ENCODE data around the gene C11orf21. TPM values are rescaled to one million over a fixed set of nuclear protein-coding genes. Genes with fewer than 3 reads are reported as not detected.
A peak's percentile ranks its signal among the peaks of the same experiment; 100 is the strongest.

Gene C11orf21
- total and polyA plus RNA-seq, 5 experiments from 2014 or later: 13.6 to 115 (median 20.2) TPM

DNA sequence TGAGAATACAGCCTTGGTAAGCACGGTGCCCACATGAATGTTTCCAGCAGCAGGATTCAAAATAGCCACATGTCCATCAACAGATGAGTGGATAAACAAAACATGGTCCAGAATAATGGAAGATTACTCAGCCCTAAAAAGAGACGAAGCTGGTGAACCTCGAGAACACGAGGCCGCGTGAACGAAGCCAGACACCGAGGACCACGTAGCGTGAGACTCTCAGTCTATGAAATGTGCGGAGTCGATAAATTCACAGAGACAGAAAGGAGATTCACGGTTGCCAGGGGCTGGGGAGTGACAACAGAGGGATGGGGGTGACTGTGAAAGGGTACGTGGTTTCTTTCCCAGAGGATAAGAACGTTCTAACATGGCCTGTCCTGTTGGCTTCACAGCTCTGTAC is 28.4 kb downstream of the C11orf21 start:
- Mint-ChIP-seq H3K27me3 (peaks cover 0 to 19% (median 4%) of the 10 kb centered on the region in 5 donors), H3K4me1 (peaks cover 5 to 17% (median 10%) of the 10 kb centered on the region in 4 donors), H3K9me3 (peaks cover 0 to 8% (median 0%) of the 10 kb centered on the region in 9 donors), H3K36me3 (peaks cover 0 to 5% (median 0%) of the 10 kb centered on the region in 3 donors), H3K4me3 (peak overlapping the region in 1 of 10 donors; percentile 53), H3K27ac (no peak overlapping the region)
- ATAC-seq (no peak), DNase-seq (no peak)
- POLR2A ChIA-PET: no interaction called here

DNA sequence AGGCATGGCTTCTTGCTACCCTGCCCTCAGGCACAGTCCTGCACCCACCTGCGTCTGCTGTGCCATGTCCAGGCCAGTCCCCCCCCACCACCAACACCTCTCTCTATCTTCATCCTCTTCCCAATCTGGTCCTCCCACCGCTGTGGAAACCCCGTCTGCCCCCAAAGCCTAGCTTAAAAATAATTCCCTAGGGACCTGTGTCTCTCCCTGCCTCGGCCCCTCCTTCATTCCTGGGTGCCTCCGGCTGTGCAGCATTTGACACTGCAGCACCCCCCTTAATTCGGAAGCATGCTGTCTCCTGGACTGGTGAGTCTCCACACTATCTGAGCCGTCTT is 28.8 kb downstream of the C11orf21 start:
- POLR2A ChIA-PET: no interaction called here
- ATAC-seq (no peak), DNase-seq (peak in 2 of 10 donors; percentile 3 to 32)
- Mint-ChIP-seq H3K4me1 (peaks cover 5 to 20% (median 12%) of the 10 kb centered on the region in 4 donors), H3K9me3 (peaks cover 0 to 4% (median 0%) of the 10 kb centered on the region in 9 donors), H3K4me3 (peak overlapping the region in 3 of 10 donors; percentile 7 to 53 (median 38)), H3K36me3 (peaks cover 0 to 4% (median 0%) of the 10 kb centered on the region in 3 donors), H3K27ac (no peak overlapping the region), H3K27me3 (peaks cover 0 to 23% (median 7%) of the 10 kb centered on the region in 5 donors)

DNA sequence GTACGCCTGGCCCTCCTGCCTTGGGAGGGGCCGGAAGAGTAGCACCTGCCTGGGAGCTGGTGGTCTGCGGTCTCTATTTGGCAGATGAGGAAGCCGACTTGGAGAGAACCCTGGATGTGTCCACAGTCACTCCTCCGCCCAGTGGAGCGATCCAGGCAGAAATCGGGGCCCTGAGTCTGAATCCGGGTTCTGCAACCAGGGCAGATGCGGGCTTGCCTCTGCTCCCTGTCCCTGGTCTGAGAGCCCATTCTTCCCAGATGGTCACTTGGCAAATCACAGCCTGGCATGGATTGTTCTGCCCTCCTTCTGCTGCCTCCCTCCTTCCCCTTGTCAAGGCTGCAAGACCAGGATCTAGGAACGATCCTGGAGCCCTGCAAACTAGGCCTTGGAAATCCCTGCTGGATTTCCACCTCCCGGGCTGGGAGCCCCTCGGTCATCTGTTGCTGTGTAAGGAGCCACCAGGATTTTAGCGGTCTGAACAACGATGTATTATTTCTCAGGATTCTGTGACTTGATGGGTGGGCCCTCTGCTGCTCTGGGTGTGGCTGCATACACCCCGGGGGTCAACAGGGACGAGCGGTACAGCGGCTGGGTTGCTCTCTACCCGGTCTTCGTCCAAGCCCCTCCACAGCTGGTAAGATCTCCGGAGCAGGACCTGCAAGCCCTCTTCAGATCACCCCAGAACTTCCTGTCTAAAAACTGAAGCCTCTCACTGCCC is 29.3 kb downstream of the C11orf21 start:
- DNase-seq: peak in 2 of 10 donors; percentile 11 to 59
- ATAC-seq: no peak
- peaks cover 5 to 21% (median 13%) of the 10 kb centered on the region in 4 donors for H3K4me1 Mint-ChIP-seq
- no peaks in the 10 kb centered on the region for H3K9me3 Mint-ChIP-seq
- POLR2A ChIA-PET: no interaction called here
- H3K27me3 Mint-ChIP-seq: peaks cover 0 to 25% (median 4%) of the 10 kb centered on the region in 5 donors
- H3K27ac Mint-ChIP-seq: peak overlapping the region in 1 of 10 donors; percentile 55
- H3K36me3 Mint-ChIP-seq: no peaks in the 10 kb centered on the region
- H3K4me3 Mint-ChIP-seq: peak overlapping the region in 4 of 10 donors; percentile 19 to 51 (median 31)

DNA sequence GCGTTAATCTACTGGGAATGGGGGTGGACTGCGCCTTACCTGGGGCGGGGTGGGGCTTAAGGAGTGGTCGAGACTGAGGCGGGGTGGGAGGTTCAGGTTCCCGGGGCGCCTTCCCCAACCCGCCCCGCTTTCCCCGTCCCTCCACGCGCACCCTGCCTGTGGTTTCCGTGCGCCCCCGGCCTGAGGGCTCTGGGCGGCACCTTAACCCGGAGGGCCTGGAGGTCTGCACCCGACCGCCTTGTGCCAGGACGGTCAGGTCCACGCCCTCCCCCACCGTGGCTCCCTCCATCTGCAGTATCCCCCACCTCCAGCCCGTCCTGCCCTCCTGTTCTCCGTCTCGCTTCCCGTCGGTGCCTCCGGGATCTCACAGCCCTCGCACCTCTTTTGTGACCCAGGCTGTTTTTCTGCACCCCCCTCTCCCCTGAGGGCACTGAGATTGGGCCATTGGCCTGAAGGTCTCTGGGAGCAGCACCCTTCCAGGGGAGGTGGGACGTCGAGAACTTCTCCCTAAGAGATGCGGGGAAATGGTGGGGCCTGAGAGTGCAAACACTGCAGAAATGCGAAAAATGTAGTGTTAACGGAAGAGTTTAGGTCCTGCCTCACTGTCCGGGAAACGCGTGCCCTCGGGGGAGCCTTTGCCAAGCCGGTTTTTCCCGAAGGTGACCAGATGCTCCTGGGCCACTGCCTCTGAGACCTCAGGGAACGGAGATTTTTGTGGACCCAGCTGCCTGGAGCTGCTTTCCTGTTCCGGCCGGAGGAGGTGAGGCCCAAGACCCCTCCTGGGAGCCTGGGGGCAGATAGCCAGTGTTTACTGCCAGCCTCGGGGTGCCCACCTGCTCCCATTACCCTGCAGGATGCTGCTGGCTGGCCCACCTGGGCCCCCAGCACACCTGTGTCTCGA is 30.1 kb downstream of the C11orf21 start:
- peak overlapping the region in 9 of 10 donors; percentile 12 to 76 (median 69) for H3K4me3 Mint-ChIP-seq
- DNase-seq (peak in 2 of 10 donors; percentile 2 to 45), ATAC-seq (no peak)
- no peak overlapping the region for H3K27ac Mint-ChIP-seq
- H3K36me3 Mint-ChIP-seq: no peaks in the 10 kb centered on the region
- H3K4me1 Mint-ChIP-seq: peaks cover 4 to 24% (median 10%) of the 10 kb centered on the region in 4 donors
- H3K9me3 Mint-ChIP-seq: no peaks in the 10 kb centered on the region
- H3K27me3 Mint-ChIP-seq: peaks cover 0 to 25% (median 4%) of the 10 kb centered on the region in 5 donors
- POLR2A ChIA-PET: no interaction called here

DNA sequence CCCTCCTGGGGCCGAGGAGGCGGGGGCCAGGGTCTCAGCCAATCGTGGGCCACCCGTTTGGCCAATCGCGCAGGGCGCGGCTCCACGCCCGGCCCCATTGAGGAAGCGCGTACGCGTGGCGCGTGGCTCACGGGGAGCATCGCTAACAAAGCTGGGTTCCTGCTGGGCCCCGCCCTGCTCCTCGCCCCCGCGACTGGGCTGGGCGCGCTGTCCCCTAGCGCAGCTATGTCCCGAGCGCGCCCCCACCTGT is 30.7 kb downstream of the C11orf21 start:
- peak overlapping the region in 2 of 10 donors; percentile 45 to 74 for H3K4me3 Mint-ChIP-seq

DNA sequence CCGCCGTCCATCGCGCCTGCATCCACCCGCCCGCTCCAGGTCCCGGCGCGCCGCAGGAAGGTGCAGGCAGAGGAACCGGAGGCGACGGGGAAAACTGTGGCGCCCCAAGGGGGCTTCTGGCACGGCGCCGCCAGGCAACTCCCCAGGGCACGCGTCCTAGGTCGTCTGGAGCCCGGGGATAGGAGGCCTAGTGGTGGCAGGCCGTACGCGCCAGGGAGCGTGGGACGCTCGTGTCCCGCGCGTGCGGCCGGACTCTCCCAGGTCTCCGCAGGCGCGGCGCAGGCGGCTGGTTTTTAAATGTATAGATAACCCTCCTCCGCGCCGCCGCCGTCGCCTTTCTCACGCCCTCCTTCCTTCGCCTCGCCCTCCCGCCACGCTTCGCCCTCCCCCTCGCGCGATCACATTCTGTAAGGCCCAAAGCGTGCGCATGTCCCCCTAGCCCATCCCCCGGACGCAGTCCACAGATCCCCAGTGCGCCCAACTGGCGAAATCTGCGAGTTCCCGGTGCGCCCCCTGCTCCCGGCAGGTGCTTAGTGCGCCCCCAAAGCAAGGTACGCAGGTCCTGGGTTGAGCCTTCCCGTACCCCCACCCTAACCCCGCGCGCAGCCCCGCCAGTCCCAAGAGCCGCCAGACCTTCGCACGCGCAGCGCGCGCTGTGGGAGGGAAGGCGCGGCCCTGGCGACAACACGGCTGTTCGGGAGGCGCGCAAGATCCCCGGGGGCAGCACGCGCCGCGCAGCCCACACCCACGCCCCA is 31.2 kb downstream of the C11orf21 start, which contains the start of gene ASCL2:
Gene ASCL2, minus strand, starts transcription at position 267 of the 755 bp plus-strand sequence. Its CDS starts 256 bp downstream, at position 11.
- Mint-ChIP-seq H3K4me1 (peaks cover 11 to 35% (median 19%) of the 10 kb centered on the region in 4 donors), H3K27ac (no peak within 1 kb of the TSS), H3K27me3 (peaks cover 0 to 25% (median 4%) of the 10 kb centered on the region in 5 donors), H3K9me3 (no peaks in the 10 kb centered on the region), H3K36me3 (no peaks in the 10 kb centered on the region), H3K4me3 (peak within 1 kb of the TSS; percentile 52 to 80 (median 70))
- peak in 1 of 10 donors; percentile 46 for DNase-seq
- POLR2A ChIA-PET: interaction anchor here (0.7 to 1.4 kb wide), 5 partner anchors 30 to 84 kb away, joined by 3 to 6 read pairs (median 5); partner anchors contain the start of genes C11orf21 and TSPAN32
- ATAC-seq: no peak

More for the DNA sequence above, 30.7 kb downstream of the C11orf21 start:
- DNase-seq: peak in 7 of 10 donors; percentile 28 to 47 (median 33)
- POLR2A ChIA-PET: no interaction called here
- Mint-ChIP-seq H3K9me3 (no peaks in the 10 kb centered on the region), H3K36me3 (no peaks in the 10 kb centered on the region), H3K4me1 (peaks cover 6 to 30% (median 14%) of the 10 kb centered on the region in 4 donors), H3K27me3 (peaks cover 0 to 25% (median 4%) of the 10 kb centered on the region in 5 donors), H3K27ac (no peak overlapping the region)
- peak; percentile 65 to 69 for ATAC-seq

DNA sequence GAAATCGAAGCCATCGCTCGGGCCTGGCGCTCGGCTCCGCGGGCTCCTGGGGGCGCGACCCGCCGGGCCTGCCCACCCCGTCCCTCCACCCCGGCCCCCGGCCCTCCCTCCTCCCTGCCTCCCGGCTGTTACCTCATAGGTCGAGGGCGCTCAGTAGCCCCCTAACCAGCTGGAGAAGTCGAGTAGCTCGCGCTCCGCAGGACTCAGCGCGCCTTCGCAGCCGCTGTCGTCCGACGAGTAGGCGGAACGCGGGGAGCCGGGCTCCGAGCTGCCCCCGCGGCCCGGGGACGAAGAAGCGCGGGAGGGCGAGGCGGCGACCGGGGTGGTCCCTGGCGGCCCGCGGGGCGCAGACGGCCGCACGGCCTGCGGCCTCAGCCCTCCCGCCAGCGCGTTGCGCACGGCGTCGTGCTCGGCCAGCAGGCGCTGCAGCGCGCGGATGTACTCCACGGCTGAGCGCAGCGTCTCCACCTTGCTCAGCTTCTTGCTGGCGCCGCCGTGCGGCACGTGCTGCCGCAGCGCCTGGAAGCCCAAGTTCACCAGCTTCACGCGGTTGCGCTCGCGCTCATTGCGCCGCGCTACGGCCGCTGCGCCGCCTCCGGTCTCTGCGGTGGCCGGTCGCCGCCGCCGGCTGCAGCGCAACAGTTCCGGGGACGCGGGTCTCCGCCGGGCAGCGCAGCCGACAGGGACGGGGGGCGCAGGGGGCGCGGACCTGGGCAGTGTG is 32.0 kb downstream of the C11orf21 start:
- Mint-ChIP-seq H3K4me3 (peak overlapping the region in 7 of 10 donors; percentile 41 to 76 (median 67)), H3K9me3 (no peaks in the 10 kb centered on the region), H3K4me1 (peaks cover 15 to 41% (median 23%) of the 10 kb centered on the region in 4 donors), H3K36me3 (no peaks in the 10 kb centered on the region), H3K27ac (no peak overlapping the region), H3K27me3 (peaks cover 0 to 25% (median 4%) of the 10 kb centered on the region in 5 donors)
- DNase-seq (peak in 9 of 10 donors; percentile 18 to 71 (median 40)), ATAC-seq (peak; percentile 76 to 79)
- POLR2A ChIA-PET: interaction anchor here (0.7 to 1.4 kb wide), 5 partner anchors 31 to 83 kb away, joined by 3 to 6 read pairs (median 5); partner anchors contain the start of genes C11orf21 and TSPAN32

DNA sequence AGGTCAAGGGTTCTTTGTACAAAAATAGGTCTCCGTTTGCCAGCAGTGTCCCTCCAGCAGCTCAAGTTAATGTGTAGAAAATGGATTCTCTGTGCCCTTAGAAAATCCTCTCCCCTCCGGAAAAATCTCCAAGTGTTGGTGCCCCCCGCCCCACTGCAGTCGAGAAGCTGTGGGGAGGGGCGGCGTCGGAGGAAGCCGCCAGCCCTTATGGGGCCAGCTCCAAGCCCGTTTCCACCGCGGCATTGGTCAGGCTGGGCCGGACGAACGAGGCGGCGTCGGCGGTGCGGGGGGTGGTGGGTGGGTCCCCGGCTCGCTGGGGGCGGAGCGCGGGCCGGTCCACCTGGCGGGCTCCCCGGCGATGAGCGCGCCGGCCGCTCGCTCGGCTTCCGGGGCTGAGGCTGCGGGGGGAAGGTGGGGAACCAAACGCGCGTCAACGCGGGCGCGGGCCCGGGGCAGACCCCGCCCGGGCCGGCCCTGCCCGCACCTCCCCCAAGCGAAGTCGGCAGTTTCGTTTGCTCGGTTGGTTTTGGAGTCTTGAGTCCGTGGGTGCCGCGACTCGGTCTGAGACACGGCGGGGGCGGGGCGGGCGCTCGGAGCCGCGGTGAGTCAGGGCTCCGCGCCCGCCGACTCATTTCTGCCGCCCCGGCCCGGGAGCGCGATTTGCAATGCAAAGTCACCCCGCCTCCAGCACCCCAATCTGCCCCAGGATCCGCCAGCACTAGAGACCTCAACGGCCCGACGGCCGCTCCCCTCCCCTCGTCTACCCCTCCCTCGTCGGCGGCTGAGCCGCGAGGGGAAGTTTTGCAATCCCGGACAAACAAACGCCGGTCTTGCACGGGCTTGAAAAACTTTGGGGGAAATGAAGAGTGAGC is 32.8 kb downstream of the C11orf21 start:
- peak overlapping the region in 1 of 10 donors; percentile 44 for H3K27ac Mint-ChIP-seq

DNA sequence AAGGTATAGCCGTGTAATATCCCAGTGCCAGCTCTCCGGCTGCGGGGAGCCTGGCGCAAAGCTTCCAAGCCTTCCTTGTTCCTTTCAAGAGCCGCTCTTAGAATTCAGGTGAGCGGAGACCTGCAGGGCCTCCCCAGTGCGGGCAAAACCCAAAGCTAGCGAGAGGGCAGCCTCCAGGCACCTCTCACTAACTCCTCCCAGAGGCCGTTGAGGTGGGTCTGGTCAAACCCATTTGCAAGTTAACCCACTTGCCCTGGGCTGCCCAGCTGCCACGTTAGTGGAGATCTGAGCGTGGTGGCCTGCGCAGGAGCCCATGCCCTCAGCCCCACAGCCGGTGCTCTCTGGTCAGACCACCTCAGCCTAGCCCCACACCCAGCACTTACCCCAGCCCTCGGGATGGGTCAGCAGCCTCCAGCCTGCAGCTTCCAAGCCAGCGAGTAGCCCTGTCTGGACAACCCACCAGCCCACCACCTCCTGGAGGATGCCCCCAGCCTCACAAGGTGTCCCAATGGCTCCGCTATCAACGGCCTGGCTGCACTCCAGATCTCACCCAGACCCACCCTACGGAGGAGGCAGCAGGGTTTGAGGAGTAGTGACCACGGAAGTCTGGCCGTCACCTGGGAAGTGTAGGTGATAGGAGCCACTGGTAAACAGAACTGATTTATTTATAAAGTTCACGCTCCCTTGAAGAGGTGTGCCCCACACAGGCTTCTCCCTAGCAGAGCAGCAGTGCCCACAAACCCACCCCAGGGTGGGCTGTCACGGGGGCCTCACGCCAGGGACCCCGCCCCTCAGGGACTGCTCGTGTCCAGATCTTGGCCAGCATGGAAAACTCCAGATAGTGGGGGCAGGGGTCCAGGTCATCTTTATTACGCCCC is 33.6 kb downstream of the C11orf21 start:
- peaks cover 15 to 41% (median 23%) of the 10 kb centered on the region in 4 donors for H3K4me1 Mint-ChIP-seq
- peak overlapping the region; percentile 33 to 81 (median 64) for H3K4me3 Mint-ChIP-seq
- H3K27me3 Mint-ChIP-seq: peaks cover 0 to 25% (median 3%) of the 10 kb centered on the region in 5 donors
- no peak for ATAC-seq
- DNase-seq: no peak
- H3K27ac Mint-ChIP-seq: peak overlapping the region in 2 of 10 donors; percentile 22 to 44
- POLR2A ChIA-PET: interaction anchor here (0.5 to 1.3 kb wide), 2 partner anchors 34 to 604 kb away, joined by 7 to 8 read pairs; partner anchors contain the start of genes C11orf21 and TSPAN32
- no peaks in the 10 kb centered on the region for H3K36me3 Mint-ChIP-seq
- H3K9me3 Mint-ChIP-seq: no peaks in the 10 kb centered on the region

More for the DNA sequence above, 32.8 kb downstream of the C11orf21 start:
- Mint-ChIP-seq H3K27me3 (peaks cover 0 to 25% (median 4%) of the 10 kb centered on the region in 5 donors), H3K4me1 (peaks cover 15 to 41% (median 23%) of the 10 kb centered on the region in 4 donors), H3K4me3 (peak overlapping the region; percentile 41 to 81 (median 66)), H3K36me3 (no peaks in the 10 kb centered on the region), H3K9me3 (no peaks in the 10 kb centered on the region)
- POLR2A ChIA-PET: interaction anchor here (1.2 to 1.4 kb wide), 4 partner anchors 32 to 42 kb away, joined by 3 to 6 read pairs (median 6); partner anchors contain the start of genes C11orf21 and TSPAN32
- DNase-seq: peak in 3 of 10 donors; percentile 12 to 65 (median 26)
- ATAC-seq: peak; percentile 27 to 29
